ENCODE measurements around the gene XYLT1.

The XYLT1 gene

DNA sequence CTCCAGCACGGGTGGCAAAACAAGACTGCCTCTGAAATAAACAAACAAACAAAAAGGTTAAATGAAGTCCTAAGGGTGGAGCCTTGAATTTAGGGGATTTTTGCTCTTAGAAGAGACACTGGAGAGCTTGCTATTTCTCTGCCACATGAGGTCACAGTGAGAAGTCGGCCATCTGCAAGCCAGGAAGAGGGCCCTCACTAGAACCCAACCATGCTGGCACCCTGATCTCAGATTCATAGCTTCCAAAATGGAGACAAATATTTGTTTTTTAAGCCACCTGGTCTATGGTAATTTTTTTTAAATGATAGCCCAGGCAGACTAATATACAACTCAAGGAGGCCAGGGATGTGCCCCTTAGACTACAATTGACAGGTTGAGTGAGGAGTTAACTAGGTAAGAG lies 255.5 kb downstream of the XYLT1 start:
- no peak for FAIRE-seq

DNA sequence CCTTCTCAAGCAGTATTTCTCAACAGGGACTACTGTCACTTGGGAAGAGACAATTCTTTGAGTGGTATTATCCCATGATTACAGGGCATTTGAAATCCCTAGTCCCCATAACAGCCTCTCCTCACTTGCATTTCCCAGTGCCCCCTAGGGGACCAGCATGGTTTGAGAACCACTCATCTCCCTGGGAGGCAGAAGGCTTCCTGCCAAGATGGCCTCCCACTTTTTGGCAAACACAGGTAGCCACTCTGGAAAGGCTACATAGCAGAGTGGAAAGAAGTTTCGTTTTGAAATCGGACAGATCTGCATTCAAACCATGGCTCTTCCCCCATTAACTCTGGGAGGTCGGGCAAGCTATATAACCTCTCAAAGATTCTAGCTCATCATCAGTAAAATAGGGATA lies 256.8 kb downstream of the XYLT1 start:
- FAIRE-seq = no peak

DNA sequence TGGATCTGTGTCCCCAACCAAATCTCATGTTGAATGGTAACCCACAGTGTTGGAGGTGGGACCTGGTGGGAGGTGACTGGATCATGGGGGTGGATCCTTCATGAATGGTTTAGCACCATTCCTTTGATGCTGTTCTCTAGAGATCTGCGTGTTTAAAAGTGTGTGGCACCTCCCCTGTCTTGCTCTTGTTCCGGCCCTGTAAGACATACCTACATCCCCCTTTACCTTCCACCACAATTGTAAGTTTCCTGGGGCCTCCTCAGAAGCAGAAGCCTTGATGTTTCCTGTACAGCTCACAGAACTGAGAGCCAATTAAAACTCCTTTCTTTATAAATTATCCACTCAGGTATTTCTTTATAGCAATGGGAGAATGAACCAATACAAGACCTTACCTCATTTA lies 257.7 kb downstream of the XYLT1 start:
- no peak for FAIRE-seq

DNA sequence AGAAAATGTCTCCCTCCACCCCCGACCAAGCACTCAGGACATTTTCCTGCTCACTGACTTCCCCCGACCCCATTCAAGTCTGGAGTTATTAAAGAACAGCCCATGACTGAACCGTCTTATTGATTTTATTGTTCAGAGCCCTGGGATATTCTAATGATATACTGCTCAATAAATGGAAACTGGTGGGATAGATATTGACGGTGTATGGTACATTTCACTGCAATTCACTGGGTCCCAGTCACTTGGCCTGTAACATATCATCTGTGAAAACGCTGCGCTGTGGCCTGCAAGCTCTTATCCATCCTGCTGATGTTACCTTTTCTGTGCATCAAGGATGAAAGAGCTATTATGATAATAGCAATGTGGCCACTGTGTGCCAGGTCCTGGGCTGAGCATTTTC lies 258.2 kb downstream of the XYLT1 start:
- FAIRE-seq = no peak

DNA sequence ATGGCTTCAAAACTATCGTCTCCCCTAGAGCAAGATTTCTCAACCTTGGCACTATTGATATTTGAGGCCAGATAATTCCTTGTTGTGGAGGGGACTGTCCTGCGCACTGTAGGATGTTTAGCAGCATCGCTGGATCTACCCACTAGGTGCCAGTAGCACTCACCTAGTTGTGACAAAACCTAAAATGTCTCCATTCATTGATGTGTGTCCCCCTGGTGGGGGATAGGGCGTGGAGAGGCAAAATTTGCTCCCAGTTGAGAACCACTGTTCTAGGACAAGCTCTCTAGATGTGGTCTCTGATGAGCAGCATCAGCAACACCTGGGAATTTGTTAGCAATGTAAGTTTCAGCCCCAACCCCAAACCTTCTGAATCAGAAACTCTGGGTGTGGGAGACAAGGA lies 259.0 kb downstream of the XYLT1 start:
- no peak for FAIRE-seq

DNA sequence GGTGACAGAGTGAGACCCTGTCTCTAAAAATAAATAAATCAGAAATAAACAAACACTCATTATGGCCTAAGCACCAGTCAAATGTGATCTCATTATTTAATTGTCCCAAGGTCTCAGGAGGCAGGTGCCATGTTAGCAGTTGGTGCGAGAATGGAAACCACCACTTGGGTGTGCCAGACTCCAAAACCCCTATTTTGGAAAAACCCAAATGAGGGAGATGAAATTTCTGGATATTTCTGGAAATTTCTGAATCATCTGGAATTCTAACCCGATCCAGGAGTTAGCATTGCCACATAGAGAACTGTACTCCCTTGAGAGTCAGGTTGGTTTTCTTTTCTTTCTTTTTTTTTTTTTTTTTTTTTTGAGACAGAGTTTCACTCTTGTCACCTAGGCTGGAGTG lies 264.0 kb downstream of the XYLT1 start:
- no peak for FAIRE-seq

DNA sequence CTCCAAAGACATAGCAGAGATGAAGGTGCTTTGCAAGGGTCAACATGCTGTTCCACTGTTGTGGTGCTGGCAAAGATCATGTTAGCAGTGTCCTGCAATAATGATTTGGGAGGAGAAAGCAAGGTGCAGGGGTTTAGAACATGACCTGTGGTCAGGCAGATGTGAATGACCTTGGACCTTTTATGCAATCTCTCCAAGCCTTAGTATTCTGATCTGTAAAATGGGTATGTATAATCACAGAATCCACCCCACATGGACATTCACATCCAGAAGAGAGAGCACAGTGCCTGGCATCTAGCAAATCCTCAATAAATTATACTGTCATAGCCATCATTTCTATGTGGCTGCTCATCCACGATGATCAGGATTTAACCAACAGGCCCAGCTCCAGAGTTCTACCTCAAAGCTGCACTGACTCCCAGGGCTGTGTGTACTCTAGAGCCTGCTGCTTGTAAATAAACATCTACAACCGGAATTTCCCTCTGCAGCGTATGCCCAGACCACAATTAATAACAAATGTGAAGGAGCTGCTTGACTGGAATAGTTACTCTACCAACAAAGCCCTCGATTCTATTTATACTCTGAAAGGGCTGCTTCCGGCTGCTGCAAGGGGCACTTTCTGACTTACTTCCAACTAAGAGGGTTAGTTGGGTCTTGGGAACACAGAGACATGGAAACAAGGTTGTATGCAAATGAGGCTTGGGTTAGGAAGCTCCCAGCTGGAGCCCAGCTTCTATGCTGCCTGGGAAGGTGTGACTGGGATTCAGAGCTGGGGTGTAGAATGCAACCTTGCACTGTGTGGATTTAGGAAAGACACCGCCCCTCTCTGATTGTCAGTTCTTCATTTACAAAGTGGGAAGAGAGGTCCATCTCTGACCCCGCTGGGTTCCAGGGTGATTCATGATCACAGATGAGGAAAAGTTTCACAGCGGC lies 265.2 kb downstream of the XYLT1 start:
- no peak for FAIRE-seq

DNA sequence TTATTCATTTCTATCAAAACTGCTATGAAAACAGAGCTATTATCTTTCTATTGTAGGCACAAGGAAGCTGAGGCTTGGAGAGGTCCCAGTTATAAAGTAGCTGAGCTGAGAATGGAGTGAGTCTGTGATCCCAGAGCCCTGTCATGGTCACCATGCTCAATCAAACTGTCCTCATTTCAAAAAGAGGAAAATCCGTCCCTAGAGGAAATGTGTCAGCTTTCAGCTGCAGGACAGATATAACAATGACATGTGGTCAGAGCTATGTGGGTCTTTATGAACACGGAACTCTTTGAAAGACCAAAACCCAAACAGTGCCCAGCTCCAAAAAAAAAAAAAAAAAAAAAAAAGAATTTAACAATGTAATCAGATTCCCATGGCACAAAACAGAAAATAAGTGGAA lies 266.1 kb downstream of the XYLT1 start:
- FAIRE-seq = no peak

DNA sequence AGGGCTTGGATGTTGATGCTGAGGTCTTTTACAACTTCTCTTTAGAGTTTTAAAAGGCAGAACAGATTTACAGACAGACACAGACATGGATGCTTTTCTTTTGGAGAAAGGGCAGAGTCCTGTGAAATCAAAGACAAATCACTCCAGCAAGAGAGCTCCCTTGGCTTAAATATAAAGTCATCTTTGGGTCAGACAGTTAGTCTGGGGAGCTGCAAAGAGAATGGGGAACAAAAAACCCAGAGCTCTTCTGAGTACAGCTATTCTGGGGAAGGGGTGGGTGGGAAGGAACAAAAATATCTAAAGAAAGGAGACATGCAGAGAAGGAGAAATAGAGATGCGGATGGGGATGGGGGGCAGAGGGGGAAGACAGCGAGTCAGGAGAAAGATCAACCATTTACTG lies 266.6 kb downstream of the XYLT1 start:
- no peak for FAIRE-seq

DNA sequence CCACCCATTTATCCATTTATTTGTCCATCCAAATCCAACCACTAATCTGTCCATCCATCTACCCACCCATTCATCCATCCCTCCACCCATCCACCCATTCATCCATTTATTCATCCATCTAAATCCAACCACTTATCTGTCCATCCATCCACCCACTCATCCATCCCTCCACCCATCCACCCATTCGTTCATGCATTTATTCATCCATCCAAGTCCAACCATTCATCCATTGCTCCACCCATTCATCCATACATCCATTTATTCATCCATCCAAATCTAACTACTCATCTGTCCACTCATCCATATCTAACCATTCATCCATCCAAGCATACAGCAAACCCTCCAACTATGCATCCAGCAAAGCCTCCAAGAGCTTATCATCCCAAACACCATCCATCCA lies 267.3 kb downstream of the XYLT1 start:
- FAIRE-seq = no peak

DNA sequence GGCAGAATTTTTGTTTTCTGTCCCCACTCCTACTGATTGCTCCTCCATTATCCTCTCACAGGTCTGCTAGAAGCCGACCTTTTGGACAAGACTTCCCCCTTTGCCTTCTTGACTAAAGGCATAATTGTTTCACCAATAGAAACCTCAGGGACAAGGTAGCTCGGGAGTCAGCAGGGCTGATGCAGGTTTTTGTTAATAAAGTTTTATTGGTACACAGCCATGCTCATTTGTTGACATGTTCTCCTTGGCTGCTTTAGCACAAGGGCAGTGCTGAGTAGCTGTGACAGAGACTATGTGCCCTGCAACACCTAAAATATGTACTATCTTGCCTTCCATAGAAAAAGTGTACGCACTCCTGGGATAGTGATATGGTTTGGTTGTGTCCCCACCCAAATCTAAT lies 271.6 kb downstream of the XYLT1 start:
- no peak for FAIRE-seq

DNA sequence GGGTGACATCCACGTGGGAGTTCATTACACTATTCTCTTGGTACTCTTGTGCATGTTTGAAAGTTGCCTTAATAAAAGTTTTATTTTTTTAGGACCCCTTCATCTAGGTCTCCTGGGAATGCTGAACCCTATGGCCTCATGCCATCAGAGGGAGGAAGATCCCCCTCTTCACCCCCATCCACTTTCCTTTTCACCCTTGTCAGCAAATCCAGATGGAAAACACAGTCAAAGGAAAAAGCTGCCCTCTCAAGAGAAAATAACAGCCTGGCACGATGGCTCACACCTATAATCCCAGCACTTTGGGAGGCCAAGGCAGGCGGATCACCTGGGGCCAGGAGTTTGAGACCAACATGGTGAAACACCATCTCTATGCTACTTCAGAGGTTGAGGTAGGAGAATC lies 274.2 kb downstream of the XYLT1 start:
- no peak for FAIRE-seq

DNA sequence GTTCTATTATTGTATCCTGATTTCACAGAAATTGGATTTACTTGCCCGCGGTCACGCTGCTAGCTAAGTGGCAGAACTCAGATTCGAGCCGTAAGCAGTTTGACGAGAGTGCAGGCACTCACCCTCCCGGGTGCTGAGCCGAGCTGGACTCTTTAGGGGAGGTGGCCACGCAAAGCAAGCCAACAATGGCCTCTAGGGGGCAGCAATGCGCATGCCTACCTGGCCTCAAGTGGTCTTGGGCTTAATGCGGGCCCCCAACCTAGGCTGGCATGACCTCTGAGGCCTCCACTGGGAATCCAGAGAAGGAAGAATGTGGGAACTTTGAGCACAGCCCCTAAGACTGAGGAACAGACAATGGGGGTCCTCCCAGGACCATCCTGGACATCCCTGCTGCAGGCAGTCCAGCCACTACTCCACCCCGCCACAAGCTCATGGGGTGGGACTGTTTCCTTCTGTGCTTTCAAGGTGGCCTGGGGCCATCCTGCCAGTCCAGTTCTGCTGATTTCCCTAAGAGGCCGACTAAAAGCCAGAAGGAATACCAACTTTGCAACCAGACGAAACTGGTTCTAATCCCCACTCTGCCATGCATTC lies 276.5 kb downstream of the XYLT1 start:
- no peak for FAIRE-seq

DNA sequence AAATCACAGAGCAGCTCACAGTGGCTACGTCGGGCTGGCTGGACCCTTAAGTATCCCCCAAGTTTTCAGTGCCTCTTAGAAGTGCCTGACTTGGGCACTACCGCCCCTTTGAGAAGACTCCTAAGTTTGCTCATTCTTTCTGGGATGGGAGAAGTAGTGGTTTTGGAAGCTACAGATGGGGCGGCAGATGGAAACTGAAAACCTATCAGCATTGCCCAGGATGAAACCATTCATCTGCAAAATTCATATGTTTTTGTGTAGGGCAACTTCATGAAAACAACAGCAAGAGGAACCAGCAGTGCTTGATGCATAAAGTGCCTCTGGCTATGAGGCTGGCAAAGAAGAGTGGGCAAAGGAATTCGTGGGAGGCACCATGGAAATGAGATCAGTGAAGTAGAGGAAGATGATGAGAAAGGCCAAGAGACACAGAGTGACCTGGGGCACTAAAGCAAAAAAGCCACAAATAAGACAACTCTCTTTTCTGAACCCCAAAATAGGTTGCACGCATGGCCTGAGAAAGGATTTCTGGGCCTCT lies 277.1 kb downstream of the XYLT1 start:
- no peak for FAIRE-seq

DNA sequence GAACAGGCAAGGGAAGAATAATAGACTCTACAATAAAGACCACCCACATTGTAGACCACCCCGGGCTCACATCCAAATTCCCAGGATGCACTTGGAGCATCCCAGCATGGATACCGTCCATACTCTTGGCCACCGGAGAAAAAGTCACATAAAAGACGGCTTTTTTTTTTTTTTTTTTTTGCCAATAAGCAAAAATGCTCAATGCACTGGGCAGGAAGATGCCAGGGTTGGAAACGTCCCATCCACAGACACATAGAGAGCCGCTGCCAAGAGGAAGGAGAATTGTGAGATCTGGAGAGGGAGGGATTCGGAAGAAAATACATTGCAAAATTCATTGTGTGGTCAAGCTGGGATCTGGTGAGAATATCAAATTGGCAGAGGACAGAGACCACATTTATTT lies 286.7 kb downstream of the XYLT1 start:
- no peak for FAIRE-seq

DNA sequence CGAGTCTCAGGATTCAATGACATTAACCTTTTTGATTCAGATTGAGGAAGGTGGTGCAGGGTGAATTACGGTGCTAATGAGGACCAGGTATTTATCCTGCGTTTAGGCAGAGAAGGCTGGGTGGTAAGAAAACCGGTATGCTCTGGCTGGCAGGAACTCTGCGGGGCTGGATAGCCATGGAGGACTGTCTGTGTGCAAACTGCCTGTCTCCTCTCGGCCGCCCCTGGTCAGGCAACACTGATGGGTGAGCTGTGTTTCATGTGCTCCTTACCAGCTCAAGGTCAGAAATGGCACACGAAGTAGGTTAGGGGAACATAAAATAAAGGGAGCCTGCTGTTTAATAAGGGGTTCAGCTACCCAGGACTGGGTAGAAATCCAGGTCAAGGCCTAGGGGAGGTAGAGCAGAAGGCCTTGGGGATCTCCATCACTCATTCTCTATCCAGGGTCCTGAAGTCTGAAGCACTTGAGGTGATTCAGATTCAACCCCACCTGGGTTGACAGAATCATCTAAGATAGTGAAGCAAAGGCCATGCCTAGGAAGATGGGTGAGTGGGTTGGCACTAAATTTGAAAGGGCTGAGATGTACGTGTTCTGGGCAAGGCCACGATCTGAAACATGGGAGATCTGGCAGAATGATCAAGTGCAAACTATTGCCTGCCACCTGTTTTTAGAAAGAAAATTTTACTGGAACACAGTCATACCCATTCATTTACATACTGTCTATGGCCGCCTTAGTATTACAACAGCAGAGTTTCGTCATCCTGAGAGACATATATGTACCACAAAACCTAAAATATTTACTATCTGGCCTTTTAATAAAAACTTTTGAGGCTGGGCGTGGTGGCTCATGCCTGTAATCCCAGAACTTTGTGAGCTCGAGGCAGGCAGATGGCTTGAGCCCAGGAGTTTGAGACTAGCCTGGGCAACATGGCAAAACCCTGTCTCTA lies 292.5 kb downstream of the XYLT1 start:
- no peak for FAIRE-seq

DNA sequence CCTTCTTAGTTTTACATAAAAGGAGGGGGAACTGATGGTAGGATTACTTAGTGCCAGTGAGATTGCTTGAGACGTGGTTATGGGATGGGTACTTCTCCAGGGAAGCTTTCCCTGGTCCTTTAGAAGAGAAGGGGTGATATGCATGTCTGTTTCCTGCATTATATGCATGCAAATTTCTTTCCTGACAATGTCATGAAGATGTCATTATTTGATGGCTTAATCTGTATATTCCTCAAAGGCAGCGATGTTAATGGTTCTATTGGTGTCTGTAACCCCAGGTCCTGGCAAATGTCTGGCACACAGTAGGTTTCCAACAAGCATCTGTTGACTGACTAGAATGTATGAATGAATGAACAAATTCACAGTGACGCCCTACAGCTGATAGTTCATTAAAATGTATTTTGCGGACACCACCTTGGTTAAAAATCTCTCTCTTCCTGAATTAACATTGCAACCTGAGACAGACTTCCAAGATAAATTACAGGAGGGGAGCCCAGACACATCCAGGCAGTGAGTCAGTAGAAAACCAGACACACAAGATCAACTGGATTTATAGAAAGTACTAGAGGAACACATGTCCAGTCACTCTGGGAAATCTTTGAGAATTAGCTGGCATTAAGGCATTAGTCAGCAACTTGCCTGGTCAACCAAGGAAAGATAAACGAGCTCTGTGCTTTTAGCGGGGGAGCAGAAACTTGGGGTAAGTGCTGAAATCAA lies 293.4 kb downstream of the XYLT1 start:
- no peak for FAIRE-seq

DNA sequence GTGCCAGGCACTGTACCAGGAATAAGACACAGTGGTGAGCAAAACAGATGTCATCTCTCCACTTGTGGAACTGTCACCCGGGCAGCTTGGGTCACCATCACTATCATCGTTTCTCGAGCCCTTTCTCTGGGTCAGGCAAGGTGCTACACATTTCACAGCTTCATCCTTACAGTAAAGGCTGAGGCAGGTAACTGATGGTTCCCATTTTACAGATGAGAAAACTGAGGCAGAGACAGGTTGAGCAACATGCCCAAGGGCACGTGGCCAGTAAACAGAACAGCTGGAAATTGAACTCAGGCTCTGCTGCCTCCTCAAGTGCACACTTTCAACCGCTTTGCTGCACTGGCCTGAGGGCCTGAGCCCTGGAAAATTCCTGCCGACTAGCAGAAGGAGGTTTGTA lies 294.6 kb downstream of the XYLT1 start:
- no peak for FAIRE-seq

DNA sequence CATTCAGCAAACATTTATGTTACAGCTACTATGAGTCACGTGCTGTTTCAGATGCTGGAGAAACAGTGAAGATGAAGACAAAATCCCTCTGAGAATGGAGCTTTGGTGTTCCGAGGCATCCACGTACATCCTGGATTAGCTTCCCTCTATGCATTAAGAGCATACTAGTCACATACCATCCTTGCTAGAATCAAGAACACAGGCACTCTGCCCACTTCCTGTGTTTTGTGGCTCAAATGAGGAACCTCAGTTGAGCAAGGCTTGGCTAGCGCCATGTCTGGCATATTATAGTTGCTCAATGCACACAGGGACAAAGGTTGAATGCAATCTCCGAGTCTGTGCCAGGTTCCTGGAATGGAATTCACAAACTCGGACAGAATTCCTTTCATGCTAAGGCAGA lies 297.5 kb downstream of the XYLT1 start:
- FAIRE-seq = no peak

DNA sequence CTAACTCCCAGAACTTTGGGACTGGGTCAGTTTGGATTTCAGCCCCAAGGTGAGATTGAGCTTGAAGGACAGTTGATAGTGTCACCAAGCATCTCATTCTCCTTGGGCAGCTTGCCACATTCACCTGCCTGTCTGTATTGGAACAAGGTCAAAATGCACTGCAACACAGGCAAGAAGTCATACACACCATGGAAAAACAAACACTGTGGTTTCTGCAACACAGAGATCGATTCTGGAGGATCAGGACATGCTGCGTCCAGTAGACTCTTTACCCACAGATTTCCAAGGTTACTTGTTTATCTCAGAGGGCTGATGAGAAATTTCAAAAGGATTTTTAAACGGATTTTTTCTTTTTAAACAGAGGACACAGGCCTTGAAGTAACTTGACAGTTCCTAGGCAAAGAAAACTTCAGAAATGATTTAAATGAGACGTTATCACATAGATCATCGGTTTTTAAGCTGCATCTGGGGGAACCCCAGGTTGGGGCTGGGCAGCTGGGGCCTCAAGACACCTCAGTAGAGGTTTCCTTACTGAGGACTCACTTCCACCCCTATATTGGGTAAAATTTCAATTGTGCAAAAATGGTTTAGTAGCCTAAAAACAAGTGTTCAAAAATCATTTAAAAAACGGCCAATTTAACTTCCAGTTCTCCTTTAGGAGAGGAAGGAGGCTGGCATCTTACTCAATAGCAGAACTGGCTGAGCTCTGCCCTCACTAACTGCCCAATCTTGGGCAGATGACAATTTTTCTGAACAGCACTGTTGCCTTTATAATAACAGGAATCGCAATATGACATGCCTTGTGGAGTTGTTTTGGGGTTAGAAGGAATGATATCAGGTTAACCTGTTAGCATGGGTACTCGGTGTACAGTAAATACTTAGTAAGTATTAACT lies 299.3 kb downstream of the XYLT1 start:
- FAIRE-seq = no peak

DNA sequence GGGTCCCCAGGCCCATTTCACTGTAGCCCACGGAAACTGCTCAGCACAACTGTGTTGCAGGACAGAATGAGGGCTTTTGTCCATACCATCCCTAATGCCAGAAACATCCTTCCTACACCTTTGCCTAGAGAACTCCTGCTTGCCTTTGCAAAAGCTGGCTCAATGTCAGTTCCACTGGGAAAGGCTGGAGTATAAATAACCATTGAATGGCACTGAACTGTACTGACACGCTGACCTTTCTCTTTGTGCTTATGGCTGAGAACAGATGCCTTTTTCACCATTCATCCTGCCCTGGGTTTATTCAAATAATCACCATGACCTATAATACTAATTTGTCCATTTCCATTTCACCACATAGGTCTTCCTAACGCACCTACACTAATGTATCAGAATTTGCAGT lies 300.3 kb downstream of the XYLT1 start:
- FAIRE-seq = no peak

DNA sequence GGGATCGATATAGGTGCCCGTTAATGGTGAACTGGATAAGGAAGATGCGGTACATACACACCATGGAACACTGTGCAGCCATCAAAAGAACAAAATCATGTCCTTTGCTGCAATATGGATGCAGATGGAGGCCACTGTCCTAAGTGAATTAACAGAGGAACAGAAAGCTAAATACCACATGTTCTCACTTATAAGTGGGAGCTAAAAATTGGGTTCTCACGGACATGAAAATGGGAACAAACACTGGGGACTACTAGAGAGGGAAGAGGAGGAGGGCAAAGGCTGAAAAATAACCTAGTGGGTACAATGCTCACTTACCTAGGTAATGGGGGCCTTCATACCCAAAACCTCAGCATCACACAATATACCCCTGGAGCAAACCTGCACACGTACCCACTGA lies 302.6 kb downstream of the XYLT1 start:
- no peak for FAIRE-seq
